Suprapubic skin (tissue), 4 donors: Measurements from ENCODE around the gene IFT43. TPM values are rescaled to one million over a fixed set of nuclear protein-coding genes. Genes with fewer than 3 reads are reported as not detected.

Source experiments
- DNase-seq, 2 donors: peaks; one replicate each; pipeline ENCODE4 v3.0.0-alpha.2; 2019; ENCODE audit warnings: low spot score in 2 of 2
- H3K27ac ChIP-seq: fragments of 200-600 bp; sonication (generic); one replicate; pipeline ENCODE4 v1.5.1; 2019
- H3K27me3 ChIP-seq: fragments of 200-600 bp; sonication (generic); one replicate; pipeline ENCODE4 v1.5.1; 2019
- H3K36me3 ChIP-seq: fragments of 200-600 bp; sonication (generic); one replicate; pipeline ENCODE4 v1.5.1; 2019
- H3K4me1 ChIP-seq: fragments of 200-600 bp; sonication (generic); one replicate; pipeline ENCODE4 v1.5.1; 2019
- H3K4me3 ChIP-seq: fragments of 200-600 bp; sonication (generic); one replicate; pipeline ENCODE4 v1.5.1; 2019; ENCODE audit warnings: mild to moderate bottlenecking
- H3K9me3 ChIP-seq: fragments of 200-600 bp; sonication (generic); one replicate; pipeline ENCODE4 v1.5.1; 2019
- EP300 ChIP-seq: sonication (generic); formaldehyde crosslinking; IDR thresholded peaks from one replicate; pipeline ENCODE4 v1.6.1; 2017; ENCODE audit warnings: antibody characterized with exemption
- POLR2A ChIP-seq, 2 donors: fragments of 450-650 bp; IDR thresholded peaks; one replicate each; pipeline ENCODE4 v1.6.1; 2017; ENCODE audit warnings: antibody characterized with exemption in 2 of 2, mild to moderate bottlenecking in 2 of 2, moderate library complexity in 2 of 2
- POLR2AphosphoS5 ChIP-seq, 3 donors: sonication (generic); formaldehyde crosslinking; IDR thresholded peaks; one replicate each; pipeline ENCODE4 v1.6.1; 2017; ENCODE audit warnings: antibody characterized with exemption in 3 of 3
- WGBS: methylation state at CpG from one replicate; pipeline ENCODE4 v1.1.5; 2018; 5-methylcytosine and 5-hydroxymethylcytosine counted together
- total RNA-seq, 4 donors: library from RNA; depleted of rRNA; stranded (reverse); fragments of >200 nt; gene quantifications; one replicate each; pipeline ENCODE4 v1.1.0, GENCODE V29; 2016
- TF ChIP-seq, protein P1 (sequence below), 2 donors: fragments of 200-600 bp in 1 of 2; fragments of 450-650 bp in 1 of 2; sonication (generic) in 1 of 2; IDR thresholded peaks; one replicate each; pipeline ENCODE4 v1.5.1; 2016 to 2019; ENCODE audit warnings: antibody characterized with exemption in 2 of 2, mild to moderate bottlenecking in 1 of 2, moderate library complexity in 1 of 2

The IFT43 gene
- total RNA-seq, 4 donors from 2014 or later, result 20.3 to 27.8 (median 22.0) TPM

DNA sequence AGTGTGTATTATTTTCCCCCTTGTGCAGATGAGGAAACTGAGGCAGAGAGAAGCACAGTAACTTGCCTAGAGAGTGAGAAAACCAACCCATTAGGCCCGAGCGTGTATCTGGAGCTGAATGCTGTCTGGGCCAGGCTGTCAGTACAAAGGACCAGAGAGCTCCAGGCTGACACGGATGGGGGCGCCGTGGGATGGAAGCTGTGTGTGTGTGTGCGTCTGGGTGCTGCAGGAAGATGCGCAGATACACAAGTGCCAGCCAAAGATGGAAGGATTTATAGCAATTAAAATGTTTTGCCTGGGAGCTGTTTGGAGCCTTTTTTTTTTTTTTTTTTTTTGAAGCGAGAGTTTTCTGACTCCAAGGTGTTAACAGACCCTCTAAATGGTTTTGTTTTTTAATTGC, 112.5 kb downstream of the IFT43 start:
- 71% methylated on average over 8 of the region's 8 CpGs for WGBS

DNA sequence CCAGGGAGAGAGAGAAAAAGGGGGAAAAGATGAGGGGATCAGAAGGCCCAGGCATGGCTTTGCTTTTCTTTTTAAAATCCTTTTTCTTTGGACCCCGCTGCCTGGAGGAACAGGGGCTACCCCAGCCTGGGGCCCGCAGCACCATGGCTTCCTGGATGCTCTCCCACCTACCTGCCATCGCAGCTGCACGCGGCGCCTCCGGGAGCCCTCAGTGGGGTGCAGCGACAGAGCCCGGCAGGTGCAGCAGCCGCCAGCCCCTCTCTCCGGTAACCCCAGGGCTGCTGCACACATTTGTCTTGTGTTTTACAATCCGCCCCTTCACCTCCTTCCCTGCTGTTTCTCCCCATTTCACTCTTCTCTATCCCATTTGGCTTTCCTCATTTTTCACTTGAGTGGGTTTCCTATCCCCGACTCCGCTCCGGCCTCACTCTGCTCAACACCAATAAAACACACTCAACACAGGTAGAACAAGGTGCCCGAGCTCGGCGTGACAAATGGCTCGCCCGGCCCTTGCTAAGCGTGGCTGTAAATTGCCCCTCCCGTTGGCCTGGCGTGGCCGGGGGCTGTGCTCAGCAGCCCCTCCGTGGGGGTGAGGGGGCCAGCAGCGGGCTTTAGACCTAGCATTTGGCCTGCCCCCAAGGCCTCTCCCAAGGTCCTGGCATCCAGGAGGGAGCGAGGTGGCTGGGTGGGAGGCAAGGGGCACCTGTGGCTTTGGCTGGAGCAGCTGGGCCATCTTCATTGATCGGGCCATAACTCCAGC, 113.5 kb downstream of the IFT43 start:
- TF ChIP-seq POLR2A (IDR thresholded peaks at IDR 0.05) (no peak), EP300 (no peak), POLR2AphosphoS5 (IDR thresholded peaks at IDR 0.05) (no peak)
- TF ChIP-seq, protein P1, sequence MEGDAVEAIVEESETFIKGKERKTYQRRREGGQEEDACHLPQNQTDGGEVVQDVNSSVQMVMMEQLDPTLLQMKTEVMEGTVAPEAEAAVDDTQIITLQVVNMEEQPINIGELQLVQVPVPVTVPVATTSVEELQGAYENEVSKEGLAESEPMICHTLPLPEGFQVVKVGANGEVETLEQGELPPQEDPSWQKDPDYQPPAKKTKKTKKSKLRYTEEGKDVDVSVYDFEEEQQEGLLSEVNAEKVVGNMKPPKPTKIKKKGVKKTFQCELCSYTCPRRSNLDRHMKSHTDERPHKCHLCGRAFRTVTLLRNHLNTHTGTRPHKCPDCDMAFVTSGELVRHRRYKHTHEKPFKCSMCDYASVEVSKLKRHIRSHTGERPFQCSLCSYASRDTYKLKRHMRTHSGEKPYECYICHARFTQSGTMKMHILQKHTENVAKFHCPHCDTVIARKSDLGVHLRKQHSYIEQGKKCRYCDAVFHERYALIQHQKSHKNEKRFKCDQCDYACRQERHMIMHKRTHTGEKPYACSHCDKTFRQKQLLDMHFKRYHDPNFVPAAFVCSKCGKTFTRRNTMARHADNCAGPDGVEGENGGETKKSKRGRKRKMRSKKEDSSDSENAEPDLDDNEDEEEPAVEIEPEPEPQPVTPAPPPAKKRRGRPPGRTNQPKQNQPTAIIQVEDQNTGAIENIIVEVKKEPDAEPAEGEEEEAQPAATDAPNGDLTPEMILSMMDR (IDR thresholded peaks at IDR 0.05), result no peak
- Histone ChIP-seq H3K4me3 (no peak overlapping the region), H3K9me3 (no peaks in the 10 kb centered on the region), H3K4me1 (peaks cover 21% of the 10 kb centered on the region), H3K27me3 (peaks cover 16% of the 10 kb centered on the region), H3K36me3 (no peaks in the 10 kb centered on the region), H3K27ac (no peak overlapping the region)
- DNase-seq, result no peak
- 82% methylated on average over 27 of the region's 28 CpGs for WGBS

More for the DNA sequence above, 112.5 kb downstream of the IFT43 start:
- Histone ChIP-seq H3K4me1 (peaks cover 21% of the 10 kb centered on the region), H3K4me3 (no peak overlapping the region), H3K27ac (no peak overlapping the region), H3K36me3 (no peaks in the 10 kb centered on the region), H3K27me3 (peaks cover 16% of the 10 kb centered on the region), H3K9me3 (no peaks in the 10 kb centered on the region)
- TF ChIP-seq POLR2A (IDR thresholded peaks at IDR 0.05) (no peak), POLR2AphosphoS5 (IDR thresholded peaks at IDR 0.05) (no peak), EP300 (no peak)
- TF ChIP-seq, protein P1 (IDR thresholded peaks at IDR 0.05), result no peak
- no peak for DNase-seq

DNA sequence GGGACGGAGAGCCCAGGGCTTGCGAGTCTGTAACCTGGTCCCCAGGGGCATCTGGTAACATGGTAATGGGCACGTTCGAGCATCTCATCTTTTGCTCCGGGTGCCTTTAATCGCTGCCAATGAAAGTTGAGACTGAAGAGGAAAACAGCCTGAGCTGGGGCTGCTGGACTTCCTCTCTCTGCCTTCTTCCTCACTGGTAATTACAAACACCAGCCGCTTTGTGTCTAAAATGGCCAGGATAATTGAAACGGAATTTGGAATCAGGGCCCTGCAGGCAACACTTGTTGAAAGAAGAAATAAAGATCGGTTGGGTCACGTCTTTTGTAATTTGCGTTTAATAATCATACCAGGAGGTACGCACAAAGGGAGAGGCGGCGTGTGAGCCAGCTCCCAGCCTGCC, 114.7 kb downstream of the IFT43 start:
- Histone ChIP-seq H3K36me3 (no peaks in the 10 kb centered on the region), H3K4me3 (no peak overlapping the region), H3K27ac (no peak overlapping the region), H3K27me3 (peaks cover 16% of the 10 kb centered on the region), H3K9me3 (no peaks in the 10 kb centered on the region), H3K4me1 (peaks cover 21% of the 10 kb centered on the region)
- DNase-seq, result no peak
- TF ChIP-seq POLR2AphosphoS5 (IDR thresholded peaks at IDR 0.05), result no peak
- 28% methylated on average over 14 of the region's 14 CpGs for WGBS

DNA sequence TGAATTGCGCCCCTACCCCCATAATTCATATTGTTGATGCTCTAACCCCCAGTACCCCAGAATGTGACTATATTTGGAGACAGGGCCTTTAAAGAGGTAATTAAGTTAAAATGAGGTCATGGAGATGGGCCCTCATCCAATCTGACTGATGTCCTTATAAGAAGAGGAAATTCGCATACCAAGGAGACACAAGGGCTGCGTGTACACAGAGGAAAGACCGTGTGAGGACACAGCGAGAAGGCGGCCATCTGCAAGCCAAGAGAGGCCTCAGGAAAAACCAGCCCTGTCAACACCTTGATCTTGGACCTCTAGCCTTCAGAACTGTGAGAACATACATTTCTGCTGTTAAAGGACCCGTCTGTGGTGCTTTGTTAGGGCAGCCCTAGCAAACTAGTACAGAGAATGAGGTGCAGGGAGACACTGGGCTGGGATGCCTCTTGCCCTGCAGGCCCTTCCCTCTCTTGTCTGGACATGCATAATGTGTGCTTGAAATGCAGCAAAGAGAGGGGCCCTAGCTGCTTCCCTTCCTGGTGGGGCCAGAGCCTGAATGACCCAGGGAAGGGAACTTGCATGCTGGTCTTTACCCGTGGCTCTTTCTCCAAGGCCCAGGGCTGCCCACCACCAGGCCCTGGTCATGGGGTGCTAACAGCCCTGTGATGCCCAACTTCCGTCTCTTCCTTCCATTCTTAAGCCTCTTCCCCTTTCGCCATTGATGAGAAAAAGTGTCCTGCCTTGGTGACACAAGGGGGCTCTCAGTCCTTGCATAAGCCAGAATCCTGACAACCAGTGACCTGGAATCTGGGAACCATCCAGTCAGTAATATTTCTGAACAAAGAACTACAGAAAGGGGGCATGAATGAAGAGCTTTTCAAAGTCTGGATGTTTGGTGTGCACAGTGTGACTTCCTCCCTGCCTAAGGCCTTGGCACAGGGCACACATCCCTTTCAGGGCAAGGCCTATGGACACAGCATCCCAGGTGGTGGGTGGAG, 116.1 kb downstream of the IFT43 start:
- TF ChIP-seq EP300, result no peak
- TF ChIP-seq POLR2AphosphoS5 (IDR thresholded peaks at IDR 0.05), result no peak
- TF ChIP-seq POLR2A (IDR thresholded peaks at IDR 0.05), result no peak
- TF ChIP-seq, protein P1 (IDR thresholded peaks at IDR 0.05), result no peak
- WGBS, result 48% methylated on average over 10 of the region's 10 CpGs
- no peak for DNase-seq
- Histone ChIP-seq H3K27ac (no peak overlapping the region), H3K27me3 (peaks cover 16% of the 10 kb centered on the region), H3K4me3 (no peak overlapping the region), H3K4me1 (peaks cover 21% of the 10 kb centered on the region), H3K9me3 (no peaks in the 10 kb centered on the region), H3K36me3 (no peaks in the 10 kb centered on the region)

DNA sequence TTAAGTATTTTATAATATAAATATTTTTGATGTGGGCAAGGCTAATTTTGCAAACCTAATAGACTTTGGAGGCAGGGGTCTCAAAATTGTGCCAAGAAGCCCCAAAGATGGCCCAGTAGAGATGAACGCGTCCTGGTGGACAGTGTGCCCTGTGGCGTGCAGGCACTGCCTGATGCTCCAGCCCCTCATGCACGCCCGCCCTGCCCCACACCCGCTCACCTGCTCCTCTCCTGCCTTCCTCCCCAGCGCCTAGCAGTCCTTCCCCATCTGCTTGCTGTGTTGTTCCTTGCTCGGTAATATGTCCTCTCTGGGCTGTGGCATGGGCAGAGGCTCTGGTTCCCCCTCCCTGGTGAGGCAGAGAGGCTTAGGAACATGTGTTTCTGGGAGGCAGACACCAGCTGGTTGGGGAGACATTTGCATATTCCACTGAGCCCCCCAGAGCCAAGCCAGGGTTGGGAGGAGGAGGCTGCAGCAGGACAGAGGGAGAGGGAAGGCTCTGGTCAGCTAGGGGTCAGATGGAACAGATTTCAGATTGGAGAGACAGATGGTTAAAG, 119.3 kb downstream of the IFT43 start:
- peaks cover 20% of the 10 kb centered on the region for H3K4me1 ChIP-seq
- no peaks in the 10 kb centered on the region for H3K36me3 ChIP-seq
- no peak for DNase-seq
- H3K9me3 ChIP-seq, result no peaks in the 10 kb centered on the region
- H3K27ac ChIP-seq, result no peak overlapping the region
- TF ChIP-seq, protein P1 (IDR thresholded peaks at IDR 0.05), result no peak
- TF ChIP-seq POLR2A (IDR thresholded peaks at IDR 0.05) (no peak), EP300 (no peak), POLR2AphosphoS5 (IDR thresholded peaks at IDR 0.05) (no peak)
- WGBS, result 72% methylated on average over 8 of the region's 8 CpGs
- no peak overlapping the region for H3K4me3 ChIP-seq
- peaks cover 9% of the 10 kb centered on the region for H3K27me3 ChIP-seq
